ENCODE data around the gene EPSTI1.
"Not testable (repeated sequence)": the region's sequence is repeated elsewhere in the genome, so short reads cannot be mapped to it uniquely, and the experiment has no call there.

EPSTI1 gene, protein sequence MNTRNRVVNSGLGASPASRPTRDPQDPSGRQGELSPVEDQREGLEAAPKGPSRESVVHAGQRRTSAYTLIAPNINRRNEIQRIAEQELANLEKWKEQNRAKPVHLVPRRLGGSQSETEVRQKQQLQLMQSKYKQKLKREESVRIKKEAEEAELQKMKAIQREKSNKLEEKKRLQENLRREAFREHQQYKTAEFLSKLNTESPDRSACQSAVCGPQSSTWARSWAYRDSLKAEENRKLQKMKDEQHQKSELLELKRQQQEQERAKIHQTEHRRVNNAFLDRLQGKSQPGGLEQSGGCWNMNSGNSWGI

GRCh38 chr13:42991898-42992763 lies at the start of gene EPSTI1:
Gene EPSTI1 (minus strand): TSS chr13:42992241. CDS start chr13:42992165, 76 bp downstream.
- DNase-seq, result no peak

DNA sequence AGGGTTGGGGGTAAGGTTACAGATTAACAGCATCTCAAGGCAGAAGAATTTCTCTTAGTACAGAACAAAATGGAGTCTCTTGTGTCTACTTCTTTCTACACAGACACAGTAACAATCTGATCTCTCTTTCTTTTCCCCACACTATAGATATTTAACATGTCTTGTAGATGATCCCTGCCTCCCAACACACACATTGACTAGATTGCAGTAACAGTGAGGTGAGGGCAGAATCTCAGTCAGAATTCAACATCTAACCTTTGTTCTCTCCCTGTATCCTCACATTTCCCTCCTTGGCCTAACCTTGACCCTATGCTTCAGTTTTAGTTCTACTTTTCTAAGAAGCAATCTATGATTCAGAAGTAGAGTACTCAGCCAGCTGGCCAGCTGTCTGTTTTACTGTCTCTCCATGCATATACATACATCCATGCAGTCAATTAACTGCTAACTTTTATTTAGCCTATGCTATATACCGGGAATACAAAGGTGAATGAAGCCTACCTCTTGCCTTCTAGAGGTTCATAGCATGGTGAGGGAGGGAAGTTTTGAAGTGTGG lies 49.4 kb upstream of the EPSTI1 start:
- no peak for DNase-seq

DNA sequence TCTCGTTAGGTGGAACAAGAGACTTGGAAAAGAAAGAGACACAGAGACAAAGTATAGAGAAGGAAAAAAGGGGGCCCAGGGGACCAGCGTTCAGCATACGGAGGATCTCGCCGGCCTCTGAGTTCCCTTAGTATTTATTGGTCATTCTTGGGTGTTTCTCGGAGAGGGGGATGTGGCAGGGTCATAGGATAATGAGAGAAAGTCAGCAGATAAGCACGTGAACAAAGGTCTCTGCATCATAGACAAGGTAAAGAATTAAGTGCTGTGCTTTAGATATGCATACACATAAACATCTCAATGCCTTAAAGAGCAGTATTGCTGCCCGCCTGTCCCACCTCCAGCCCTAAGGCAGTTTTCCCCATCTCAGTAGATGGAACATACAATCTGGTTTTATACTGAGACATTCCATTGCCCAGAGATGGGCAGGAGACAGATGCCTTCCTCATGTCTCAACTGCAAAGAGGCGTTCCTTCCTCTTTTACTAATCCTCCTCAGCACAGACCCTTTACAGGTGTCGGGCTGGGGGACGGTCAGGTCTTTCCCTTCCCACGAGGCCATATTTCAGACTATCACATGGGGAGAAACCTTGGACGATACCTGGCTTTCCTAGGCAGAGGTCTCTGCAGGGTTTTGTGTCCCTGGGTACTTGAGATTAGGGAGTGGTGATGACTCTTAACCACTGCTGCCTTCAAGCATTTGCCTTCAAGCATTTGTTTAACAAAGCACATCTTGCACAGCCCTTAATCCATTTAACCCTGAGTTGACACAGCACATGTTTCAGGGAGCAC lies 48.7 kb upstream of the EPSTI1 start:
- DNase-seq, result not testable (repeated sequence)

DNA sequence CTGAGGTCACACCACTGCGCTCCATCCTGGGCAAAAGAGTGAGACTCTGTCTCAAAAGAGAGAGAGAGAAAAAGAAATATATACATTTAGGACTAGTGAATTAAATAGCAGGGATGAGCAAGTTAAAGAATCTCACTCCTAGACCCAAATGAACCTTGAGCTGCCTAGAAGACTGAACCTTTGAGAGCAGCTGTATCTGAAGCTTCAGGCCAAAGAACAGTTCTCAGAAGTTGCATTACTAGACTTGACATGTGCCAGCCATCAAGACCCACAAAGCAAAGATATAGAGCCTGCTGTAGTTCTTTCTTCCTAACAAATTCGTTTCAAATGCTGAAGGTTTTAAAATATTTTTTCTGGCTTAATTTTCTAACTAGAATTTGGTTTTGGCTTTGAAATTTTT lies 47.9 kb upstream of the EPSTI1 start:
- no peak for DNase-seq

- no peak for DNase-seq
These were observed 44.6 kb upstream of the EPSTI1 start for GRCh38 chr13:43036351-43037250.

DNA sequence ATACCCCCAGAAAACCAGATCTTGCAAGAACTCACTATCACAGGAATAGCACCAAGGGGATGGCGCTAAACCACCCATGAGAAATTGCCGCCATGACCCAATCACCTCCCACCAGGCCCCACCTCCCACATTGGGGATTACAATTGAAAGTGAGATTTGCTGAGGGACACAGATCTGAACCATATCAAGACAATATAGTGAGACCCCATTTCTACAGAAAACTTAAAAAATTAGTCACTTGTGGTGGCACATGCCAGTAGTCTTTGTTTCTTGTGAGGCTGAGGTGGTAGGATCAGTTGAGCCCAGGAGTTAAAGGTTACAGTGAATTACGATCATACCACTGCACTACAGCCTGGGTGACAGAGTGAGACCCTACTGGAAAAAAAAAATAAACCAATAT lies 41.0 kb upstream of the EPSTI1 start:
- DNase-seq, result no peak

DNA sequence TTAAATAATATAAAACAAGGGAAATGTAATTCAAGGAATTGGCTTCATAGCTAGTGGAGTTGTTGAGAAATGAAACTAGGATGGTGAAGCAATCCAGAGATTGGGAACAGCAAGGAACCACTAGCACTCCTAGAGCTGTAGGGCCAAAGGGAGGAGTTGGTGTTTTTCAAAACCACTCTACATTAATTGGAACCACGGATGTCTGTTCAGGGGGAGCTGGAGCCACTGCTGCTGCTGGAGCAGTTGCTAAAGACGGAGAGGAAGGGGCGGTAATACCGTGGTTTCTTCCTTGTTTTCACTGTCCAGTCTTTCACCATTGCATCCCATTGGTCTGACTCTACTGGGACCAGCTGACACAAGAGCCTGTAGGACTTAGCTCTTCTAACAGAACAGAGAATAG lies 39.8 kb upstream of the EPSTI1 start:
- DNase-seq, result no peak

DNA sequence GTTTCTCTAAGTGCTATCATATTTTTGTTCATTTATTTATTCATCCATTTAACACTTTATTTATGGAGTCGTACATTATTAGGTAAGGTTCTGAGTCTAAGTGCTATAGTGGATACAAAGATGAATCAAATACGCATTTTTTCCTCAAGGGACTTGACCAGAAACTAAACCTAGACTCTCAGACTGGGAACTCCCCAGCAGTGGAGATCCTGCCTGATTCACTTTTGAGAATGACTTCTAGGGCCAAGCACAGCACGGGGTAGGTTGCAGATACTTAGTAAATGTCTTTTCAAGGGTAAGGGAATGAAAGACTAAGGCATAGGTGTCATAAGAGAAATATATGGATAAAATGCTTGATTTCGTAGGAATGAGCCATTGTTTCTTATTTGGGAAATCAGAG lies 38.5 kb upstream of the EPSTI1 start:
- no peak for DNase-seq

DNA sequence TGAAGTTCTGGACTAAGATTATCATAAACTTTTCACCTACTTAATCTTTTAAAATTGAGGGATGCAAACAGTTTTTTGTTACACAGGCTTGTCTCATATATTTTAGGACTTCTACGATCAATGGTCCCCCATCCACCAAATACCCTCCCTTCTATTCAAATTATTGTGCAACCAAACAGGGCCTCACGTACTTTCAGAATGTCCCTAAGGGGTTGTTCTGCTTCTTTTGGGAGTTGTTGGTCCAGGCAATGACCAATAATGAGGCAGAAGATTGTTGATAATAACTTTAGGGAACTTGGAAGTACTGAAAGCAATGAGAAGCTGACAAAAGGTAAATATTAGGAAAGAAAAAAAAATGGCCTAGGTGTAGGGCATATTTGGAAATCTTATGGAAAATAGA lies 34.2 kb upstream of the EPSTI1 start:
- no peak for DNase-seq

DNA sequence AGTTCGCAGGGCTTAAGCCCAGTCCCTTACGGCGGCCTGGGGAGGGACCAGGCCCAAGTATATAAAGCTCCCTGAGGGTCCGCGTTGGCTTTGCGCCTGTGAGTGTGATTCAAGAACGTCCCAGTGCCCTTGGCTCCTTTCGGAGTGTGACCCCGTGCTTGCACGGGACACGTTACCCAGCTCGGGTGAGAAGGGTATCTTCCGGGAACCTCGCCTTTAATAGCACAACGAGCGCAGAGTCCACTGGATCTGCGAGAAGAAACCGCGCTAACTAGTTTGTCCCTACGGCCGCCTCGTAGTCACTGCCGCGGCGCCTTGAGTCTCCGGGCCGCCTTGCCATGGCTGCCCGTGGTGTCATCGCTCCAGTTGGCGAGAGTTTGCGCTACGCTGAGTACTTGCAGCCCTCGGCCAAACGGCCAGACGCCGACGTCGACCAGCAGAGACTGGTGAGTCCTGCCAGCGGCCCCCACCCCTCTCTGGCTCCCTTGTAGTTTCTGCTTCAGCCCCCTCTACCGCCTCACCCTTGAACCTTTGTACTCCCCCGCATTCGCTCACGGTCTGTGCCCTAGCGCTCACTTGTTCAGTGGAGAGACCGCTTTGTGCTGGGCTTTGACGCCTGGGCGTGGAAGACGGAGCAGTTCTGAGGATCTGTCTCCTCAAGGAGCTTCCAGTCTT lies 31.4 kb upstream of the EPSTI1 start, which contains the start of gene DNAJC15:
TSS of gene DNAJC15 (plus strand) at position 298 of the 675 bp plus-strand sequence. CDS start at position 339, 41 bp downstream.
- no peak for DNase-seq

- no peak for DNase-seq
These were observed 30.9 kb upstream of the EPSTI1 start for GRCh38 chr13:43022934-43023288.

DNA sequence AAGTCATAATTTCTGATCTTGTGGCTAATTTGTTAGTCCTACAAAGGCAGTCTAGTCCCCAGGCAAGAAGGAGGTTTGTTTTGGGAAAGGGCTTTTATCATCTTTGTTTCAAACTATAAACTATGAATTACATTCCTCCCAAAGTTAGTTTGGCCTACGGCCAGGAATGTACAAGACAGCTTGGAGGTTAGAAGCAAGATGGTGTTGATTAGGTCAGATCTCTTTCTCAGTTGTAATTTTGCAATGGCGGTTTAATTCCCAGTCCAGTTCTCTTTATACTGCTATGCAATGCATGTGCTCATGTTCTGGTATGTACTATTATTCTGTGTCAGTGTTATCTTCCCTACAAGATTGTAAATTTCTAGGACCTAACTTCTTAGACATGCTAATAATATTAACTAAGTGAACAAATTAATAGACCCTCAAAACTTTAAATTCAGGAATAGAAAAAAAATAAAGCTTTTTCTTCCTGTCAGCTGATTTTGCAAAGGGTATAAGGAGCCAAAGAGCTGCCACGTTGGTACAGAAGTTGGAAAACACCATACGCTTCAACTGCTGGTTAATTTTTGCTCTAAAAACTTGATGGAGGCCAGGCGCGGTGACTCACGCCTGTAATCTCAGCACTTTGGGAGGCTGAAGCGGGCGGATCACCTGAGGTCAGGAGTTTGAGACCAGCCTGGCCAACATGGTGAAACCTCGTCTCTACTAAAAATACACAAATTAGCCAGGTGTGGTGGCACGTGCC lies 30.1 kb upstream of the EPSTI1 start:
- no peak for DNase-seq

DNA sequence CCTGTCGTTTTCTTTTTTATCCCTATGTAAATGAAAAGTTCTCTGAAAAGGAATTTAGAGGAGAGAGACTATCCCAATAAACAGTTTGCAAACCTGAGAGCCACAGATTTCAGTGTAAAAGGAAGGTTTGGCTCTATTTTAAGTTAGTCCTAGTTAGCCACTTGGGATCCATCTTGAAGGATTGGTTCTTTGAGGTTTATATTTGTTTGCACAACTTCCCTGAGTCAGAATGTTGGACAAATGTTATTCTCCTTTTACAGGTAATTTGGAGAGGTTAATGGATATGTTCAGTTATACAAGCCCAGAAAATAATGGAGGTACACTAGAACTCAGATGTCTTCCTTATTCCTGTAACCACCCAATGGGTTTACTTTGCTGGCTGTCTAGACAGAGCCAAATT lies 28.8 kb upstream of the EPSTI1 start:
- no peak for DNase-seq

DNA sequence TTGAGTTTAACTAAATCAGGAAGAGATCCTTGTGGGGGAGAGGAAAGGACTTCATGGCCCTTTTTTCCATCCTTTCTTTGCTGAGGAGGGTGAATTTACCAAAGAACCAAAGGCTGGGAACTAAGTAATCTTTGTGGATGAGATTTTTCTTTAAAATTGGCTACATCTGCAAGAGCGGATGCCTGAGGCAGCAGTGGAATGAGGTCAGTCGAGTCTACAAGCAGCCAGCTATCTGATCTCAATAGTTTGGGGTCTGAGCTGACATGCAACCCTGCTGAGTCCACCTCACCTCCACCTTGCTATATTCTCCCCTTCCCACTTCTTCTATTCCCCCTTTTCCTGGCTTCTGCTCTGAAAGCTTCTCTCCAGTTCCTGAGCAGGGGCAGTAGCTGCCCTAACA lies 27.8 kb upstream of the EPSTI1 start:
- no peak for DNase-seq

DNA sequence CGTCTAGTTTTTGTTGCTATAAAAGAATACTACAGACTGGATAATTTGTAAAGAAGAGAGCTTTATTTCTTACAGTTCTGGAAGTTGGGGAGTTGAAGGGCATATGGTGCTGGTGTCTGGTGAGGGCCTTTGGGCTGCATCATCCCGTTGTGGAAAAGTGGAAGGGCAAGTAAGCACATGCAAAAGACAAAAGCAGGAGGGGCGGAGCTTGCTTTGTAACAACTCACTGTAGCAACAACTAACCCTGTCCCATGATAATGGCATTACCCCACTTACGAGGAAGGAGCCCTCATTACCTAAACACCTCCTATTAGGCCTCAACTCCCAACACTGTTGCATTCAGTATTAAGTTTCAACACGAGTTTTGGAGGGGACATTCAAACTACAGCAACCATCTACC lies 24.2 kb upstream of the EPSTI1 start:
- no peak for DNase-seq

DNA sequence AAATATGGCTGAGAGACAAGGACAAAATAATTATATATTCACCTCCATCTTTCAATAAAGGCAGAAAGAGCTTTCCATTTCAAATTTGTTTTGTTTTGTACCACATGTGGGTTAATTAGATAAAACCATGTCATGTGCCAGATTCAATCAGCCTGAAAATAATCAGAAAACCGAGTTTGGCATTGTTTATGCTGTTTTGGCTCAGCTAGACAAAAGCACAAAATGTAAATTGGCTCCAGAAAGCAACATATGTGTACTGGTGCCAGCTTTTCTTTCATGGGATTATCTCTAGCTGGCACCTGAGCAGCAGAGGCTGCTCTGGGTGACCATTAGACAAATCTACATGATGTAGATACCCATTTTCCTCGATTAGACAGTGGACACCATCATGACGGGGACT lies 22.1 kb upstream of the EPSTI1 start:
- DNase-seq, result no peak

- no peak for DNase-seq
These were observed 17.5 kb upstream of the EPSTI1 start for GRCh38 chr13:43009506-43009905.

GRCh38 chr13:43008596-43008995 lies 16.6 kb upstream of the EPSTI1 start:
- no peak for DNase-seq

- DNase-seq, result no peak
These were observed 15.0 kb upstream of the EPSTI1 start for GRCh38 chr13:43006893-43007631.

Data from SIG-M5 (cell line).